RPMI7951 (cell line): ENCODE results near the gene SFT2D3. TPM values are rescaled to one million over a fixed set of nuclear protein-coding genes. Genes with fewer than 3 reads are reported as not detected.

ENCODE experiments used
- DNase-seq: peaks from one replicate; pipeline ENCODE4 v3.0.0-alpha.2; 2012; ENCODE audit warnings: low read depth
- total RNA-seq: library from RNA; depleted of rRNA; stranded (reverse); fragments of >200 nt; shearing (Covaris generic); gene quantifications from 2 replicates; pipeline ENCODE4 v1.2.3, GENCODE V29; 2014

SFT2D3 gene
- total RNA-seq, 1 experiment from 2014 or later: 8.5 TPM

DNA sequence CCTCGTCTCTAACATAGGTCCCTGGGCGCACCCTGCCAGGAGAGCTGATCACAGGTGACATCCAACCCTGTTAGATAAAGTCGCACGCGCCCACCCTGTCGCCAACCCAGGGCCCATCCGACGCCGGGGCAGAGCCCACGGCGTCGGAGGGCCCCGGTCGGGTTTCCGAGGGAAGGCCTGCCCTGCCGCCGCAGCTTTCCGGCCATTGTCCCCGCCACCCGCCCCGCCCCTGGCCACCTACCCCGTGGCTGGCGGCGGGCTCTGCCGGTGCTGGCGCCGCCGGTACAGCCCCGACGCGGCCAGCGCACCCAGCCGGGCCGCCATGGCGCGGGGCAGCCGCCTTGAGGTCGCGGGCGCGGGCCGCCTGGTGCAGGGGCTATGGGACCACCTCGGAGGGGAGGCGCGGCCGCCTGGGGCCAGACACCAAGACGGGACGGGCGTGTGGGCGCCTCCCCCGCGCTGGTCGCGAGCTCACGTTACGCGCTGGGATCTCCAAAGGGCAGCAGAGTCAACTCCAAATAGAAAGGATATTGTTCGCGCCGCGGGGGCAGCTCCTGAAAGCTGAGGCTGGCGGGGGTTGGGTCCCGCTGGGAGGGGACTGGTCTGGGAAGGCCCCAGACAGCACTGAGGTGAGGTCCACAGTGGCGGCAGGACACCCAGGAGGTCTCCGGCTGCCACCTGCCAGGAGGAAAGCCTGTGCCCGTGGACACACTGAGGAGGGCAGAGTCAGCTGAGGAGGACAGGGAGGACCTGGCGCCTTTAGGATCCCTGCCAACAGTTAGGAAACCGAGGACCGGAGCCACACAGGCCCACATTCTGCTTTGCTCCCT lies 37.0 kb upstream of the SFT2D3 start:
- no peak for DNase-seq

DNA sequence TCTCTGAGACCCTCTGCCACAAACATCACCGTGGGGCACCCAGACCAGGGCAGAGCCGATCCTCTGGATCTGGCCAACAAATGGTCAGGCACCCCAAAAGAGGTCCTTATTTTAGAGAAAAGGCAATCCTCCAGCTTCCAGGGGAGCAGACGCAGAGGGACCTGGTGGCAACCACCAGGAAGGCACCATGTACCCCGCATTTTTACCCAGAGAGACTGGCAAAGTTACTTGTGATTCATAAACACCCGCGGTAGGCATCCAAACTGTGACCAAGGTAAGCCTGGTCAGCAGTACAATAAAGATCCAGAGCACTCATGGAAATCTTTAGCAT lies 36.4 kb upstream of the SFT2D3 start:
- no peak for DNase-seq

DNA sequence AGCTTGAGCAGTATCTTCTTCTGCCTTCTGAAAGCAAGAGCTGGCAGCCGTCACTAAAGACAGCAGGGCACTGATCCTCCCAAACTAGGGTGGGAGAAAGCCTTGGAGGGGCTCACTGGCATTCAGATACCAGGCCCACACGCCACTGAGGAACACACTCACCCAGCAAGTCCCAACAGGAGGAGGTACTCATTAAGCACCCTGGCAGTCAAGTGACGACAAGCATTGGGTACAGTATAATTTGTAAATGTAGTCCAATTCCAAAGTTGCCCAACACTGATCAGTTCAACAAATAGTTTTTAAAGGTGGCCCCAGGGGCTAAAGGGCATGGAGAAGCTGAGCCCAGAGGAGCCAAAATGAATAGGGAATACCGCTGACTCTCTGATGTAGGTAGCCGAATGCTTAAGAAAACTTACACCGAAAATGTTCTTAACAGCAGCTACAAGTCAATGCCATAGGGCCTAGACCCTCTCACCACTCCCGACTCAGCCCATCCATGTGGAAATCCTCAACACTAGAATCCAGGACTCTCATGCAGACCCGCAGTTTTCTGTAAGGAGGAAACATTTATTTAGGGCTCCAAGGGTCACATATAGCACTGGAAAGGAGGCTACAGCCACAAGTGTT lies 35.9 kb upstream of the SFT2D3 start:
- DNase-seq: no peak

- DNase-seq: no peak
Measured at GRCh38 chr2:127669056-127669455, 32.2 kb upstream of the SFT2D3 start.

GRCh38 chr2:127670055-127670956 lies 31.0 kb upstream of the SFT2D3 start:
- DNase-seq: no peak

DNA sequence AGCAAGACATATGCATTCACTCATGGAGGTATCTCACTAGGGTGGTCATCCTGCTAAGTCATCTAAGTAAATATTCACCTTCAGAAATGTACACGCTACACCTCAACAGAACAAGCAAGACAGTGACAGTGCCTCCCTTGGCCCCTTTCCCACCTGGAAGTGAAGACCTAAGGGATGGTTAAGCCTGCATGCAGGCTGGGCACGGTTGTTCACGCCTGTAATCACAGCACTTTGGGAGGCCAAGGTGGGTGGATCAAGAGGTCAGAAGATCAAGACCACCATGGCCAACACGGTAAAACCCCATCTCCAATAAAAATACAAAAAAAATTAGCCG lies 30.4 kb upstream of the SFT2D3 start:
- DNase-seq: no peak

DNA sequence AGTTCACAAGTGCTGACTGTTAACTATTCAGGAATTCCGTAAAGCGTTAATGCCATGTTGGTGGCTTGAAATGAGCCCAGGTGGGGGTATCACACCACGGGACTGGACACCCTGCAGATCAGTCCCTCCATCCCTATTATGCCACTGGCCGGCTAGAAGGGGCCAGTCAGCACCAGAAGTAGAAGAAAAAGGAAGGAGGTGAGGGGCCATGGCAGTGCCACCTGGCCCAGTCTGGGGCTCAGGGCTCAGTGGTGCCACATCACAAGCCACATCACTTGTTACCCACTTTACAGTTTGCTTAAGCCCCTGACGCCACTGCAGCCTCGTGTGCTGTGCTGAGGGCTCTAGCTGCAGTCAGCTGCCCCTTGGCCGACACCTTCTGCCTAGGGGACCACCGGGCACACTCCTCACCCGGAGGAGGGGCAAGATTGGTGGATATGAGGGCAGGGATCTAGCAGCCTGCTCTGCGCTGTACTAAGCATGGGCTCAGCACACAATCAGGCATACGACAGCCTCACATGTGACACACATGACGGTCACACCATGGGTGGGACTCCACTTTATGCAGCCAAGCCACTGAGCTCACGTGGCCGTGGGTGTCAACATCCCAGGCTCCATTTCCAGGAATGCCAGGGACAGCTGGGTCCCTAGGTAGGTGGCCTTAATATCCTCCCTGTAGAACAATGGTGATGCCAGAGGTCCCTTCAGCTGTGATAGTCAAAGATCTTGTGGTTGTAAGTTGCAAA lies 29.6 kb upstream of the SFT2D3 start:
- no peak for DNase-seq

DNA sequence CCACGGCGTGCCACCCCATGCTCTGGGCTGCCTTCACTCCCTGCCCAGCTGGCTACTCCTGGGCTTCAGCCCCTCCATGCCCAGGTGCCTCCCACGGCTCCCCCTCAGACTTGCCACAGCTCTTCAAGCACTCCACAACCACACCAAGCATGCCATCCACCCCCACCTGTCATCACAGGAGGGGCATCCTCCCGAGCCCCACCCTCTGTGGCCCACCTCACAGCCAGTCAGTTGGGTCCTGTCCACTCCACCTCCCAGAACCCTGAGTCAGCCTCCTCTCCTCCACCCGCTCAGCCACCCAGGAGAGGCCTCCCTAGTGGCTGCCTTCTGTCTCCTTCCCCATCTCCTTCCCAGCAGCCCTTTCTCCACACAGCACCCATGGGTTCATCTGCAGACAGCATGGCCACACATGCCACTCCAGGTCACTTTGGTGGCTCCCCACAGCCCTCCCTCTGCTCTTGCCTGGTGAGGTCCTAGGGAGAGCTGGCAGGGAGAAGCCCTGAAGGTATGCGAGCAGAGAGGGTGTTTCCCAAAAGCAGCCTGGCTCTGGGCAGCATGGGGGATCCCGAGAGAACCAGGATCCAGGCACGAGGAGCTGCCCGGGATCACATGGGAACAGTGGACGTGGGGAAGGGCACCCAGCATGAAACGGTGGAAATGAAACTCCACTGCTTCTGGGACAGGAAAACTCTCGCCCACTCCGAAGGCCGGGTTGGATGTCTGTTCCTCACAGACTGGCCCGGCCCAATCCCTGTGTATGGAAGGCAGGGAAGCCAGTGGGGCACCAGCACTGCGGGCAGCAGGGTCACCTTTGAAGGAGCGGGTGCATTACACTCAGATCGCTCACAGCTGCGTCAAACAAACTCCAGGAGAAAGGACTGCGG lies 28.7 kb upstream of the SFT2D3 start:
- DNase-seq: no peak

GRCh38 chr2:127673291-127674069 lies 27.8 kb upstream of the SFT2D3 start:
- no peak for DNase-seq

DNA sequence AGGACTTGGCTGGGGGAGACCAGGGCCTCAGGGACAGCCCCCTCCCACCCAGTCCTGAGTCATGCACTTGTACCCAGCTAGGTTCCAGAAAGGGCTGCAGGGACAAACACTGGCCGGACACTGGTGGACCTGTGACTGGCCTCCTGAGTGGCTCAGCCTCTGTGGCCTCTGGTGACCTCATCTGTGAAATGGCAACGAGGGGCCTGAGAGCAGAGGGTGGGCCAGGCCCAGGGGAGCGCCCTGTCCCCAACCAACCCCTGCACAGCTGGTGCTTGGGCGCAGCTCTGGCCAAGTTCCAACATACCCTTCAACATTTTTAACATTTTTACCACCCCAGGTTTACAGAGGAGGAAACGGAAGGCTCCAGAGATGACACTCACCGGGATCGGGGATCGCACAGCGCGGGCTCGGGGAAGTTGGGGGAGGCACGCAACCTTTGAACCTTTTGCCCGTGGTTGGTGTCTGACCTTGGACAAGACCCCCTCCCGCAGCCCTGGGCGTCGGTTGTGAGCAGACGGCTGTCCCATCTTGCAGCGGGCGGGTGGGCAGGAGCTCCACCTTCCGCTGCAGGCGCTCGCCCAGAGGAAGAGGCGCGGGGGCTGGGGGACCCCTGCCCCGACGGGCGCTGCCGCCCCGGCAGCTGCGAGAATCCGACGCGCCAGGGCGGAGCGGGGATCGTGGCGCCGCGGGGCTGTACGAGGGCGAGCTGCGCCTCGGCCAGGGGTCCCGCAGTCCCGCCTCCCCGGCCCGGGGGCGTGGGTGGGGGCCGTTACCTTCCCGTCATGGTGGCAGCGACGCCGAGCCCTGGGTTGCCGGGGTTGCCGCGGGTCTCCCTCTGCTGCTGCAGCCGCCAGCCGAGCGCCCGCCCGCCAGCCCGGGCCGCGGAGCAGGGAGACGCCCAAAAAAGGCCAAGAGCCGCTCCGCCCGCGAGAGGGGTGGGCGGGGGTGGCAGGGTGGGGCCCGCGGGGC lies 26.8 kb upstream of the SFT2D3 start:
- peak; percentile 25 for DNase-seq

- peak; percentile 73 for DNase-seq
Measured at GRCh38 chr2:127675331-127676261, 25.7 kb upstream of the SFT2D3 start, which contains the start of gene LIMS2. Gene LIMS2 (minus strand): TSS chr2:127675530. CDS start chr2:127675024, 506 bp downstream.

DNA sequence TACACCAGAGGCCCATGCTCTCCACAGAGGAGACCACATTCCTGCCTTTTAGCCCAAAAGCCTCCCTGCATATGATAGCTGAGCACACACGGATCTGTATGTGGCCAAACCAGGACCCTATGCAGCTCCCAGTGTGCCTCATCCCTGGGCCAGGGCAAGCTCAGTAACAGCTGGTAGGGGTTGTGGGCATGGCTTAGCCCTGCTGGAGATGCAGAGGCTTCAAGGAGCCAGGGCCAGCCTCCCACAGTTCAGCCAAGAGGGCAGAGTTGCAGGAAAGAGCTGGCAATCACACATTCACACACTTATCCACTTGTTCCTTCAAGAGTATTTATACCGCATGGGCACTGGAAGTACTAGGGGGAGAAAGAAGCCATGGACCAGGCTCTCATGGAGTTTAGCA lies 24.4 kb upstream of the SFT2D3 start:
- no peak for DNase-seq

GRCh38 chr2:127678531-127678930 lies 22.8 kb upstream of the SFT2D3 start:
- no peak for DNase-seq

DNA sequence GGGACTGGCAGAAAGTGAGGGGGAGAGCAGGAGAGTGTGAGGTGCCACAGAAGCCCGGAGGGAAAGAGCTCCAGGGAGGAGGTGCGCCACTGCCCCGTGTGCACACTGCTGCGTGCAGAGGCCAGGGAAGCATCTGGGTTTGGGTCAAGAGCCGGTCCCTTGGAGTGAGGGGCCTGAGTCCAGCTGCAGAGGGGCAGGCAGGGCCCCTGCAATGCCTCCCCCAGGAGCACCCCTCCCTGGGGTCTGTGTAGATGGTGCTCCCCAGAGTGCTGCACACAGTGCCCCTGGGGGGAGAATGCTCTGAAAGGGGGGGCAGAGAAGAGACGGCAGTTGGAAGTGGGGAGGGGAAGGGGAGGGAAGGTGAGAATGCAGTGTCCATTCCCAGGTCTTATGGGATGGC lies 22.3 kb upstream of the SFT2D3 start:
- no peak for DNase-seq

GRCh38 chr2:127679680-127680361 lies 21.5 kb upstream of the SFT2D3 start:
- DNase-seq: no peak

GRCh38 chr2:127680706-127681287 lies 20.5 kb upstream of the SFT2D3 start:
- no peak for DNase-seq
